Measurements from ENCODE around the gene CYTH2. TPM values are rescaled to one million over a fixed set of nuclear protein-coding genes. Genes with fewer than 3 reads are reported as not detected.
"Not testable (repeated sequence)": the region's sequence is repeated elsewhere in the genome, so short reads cannot be mapped to it uniquely, and the experiment has no call there.

The CYTH2 gene
- total and polyA plus RNA-seq, 12 donors: 26.3 to 93.5 (median 52.8) TPM

GRCh38 chr19:48487948-48488347, 18.8 kb downstream of the CYTH2 start:
- DNase-seq: peak; percentile 90 to 95 (median 93)
- peak overlapping the region in 1 of 5 donors; percentile 37 for H3K27ac ChIP-seq
- no peaks in the 10 kb centered on the region for H3K27me3 ChIP-seq
- H3K36me3 ChIP-seq (replicated peaks in 1 of 2): no peaks in the 10 kb centered on the region
- no peak overlapping the region for H3K4me3 ChIP-seq
- intact Hi-C loops (cut with DNase I): no loop called here
- no peaks in the 10 kb centered on the region for H3K9me3 ChIP-seq (replicated peaks in 1 of 3)
- peaks cover 9 to 15% of the 10 kb centered on the region in 2 donors for H3K4me1 ChIP-seq (replicated peaks in 1 of 2)
- TF ChIP-seq POLR2A (IDR thresholded peaks at IDR 0.05) (no peak), CTCF (IDR thresholded peaks at IDR 0.05) (no peak)
- WGBS, 4 donors: 37 to 42% (median 40%) methylated on average over 3 to 8 of the region's 8 CpGs; no CpG with 5 or more reads in 1 of the 4 donors

- Histone ChIP-seq H3K27ac (peak overlapping the region in 1 of 5 donors; percentile 37), H3K4me1 (replicated peaks in 1 of 2) (peaks cover 9 to 15% of the 10 kb centered on the region in 2 donors)
- H3K36me3 ChIP-seq (replicated peaks in 1 of 2); H3K9me3 ChIP-seq (replicated peaks in 1 of 3); intact Hi-C loops (cut with DNase I); DNase-seq; H3K4me3 ChIP-seq; H3K27me3 ChIP-seq: not testable (repeated sequence)
- WGBS, 4 donors: 72 to 78% (median 74%) methylated on average over 7 of the region's 7 CpGs
These were observed 19.3 kb downstream of the CYTH2 start for GRCh38 chr19:48488478-48488877.

- no peaks in the 10 kb centered on the region for H3K27me3 ChIP-seq
- H3K36me3 ChIP-seq (replicated peaks in 1 of 2): no peaks in the 10 kb centered on the region
- H3K4me1 ChIP-seq (replicated peaks in 1 of 2): peaks cover 16 to 23% of the 10 kb centered on the region in 2 donors
- TF ChIP-seq CTCF (IDR thresholded peaks at IDR 0.05): peak; percentile 77 to 96 (median 90)
- TF ChIP-seq POLR2A (IDR thresholded peaks at IDR 0.05): no peak
- H3K9me3 ChIP-seq (replicated peaks in 1 of 3): no peaks in the 10 kb centered on the region
- 18 to 46% (median 21%) methylated on average over 4 to 19 of the region's 19 CpGs for WGBS, 4 donors
- H3K27ac ChIP-seq: no peak overlapping the region
- H3K4me3 ChIP-seq: no peak overlapping the region
- peak in 6 of 7 donors; percentile 75 to 87 (median 80) for DNase-seq
- intact Hi-C loops (cut with DNase I): no loop called here
These were observed 20.5 kb downstream of the CYTH2 start for GRCh38 chr19:48489608-48490216.

GRCh38 chr19:48490981-48491792, 22.0 kb downstream of the CYTH2 start:
- H3K27ac ChIP-seq: no peak overlapping the region
- no peaks in the 10 kb centered on the region for H3K36me3 ChIP-seq (replicated peaks in 1 of 2)
- H3K9me3 ChIP-seq (replicated peaks in 1 of 3): no peaks in the 10 kb centered on the region
- H3K27me3 ChIP-seq: no peaks in the 10 kb centered on the region
- intact Hi-C loops (cut with DNase I): no loop called here
- TF ChIP-seq CTCF (IDR thresholded peaks at IDR 0.05) (no peak), POLR2A (IDR thresholded peaks at IDR 0.05) (no peak)
- 9 to 29% (median 14%) methylated on average over 21 to 50 of the region's 50 CpGs for WGBS, 4 donors
- peak in 4 of 7 donors; percentile 40 to 62 (median 55) for DNase-seq
- no peak overlapping the region for H3K4me3 ChIP-seq
- peaks cover 16 to 24% of the 10 kb centered on the region in 2 donors for H3K4me1 ChIP-seq (replicated peaks in 1 of 2)
